ENCODE data around the gene VWA7.
A peak's percentile ranks its signal among the peaks of the same experiment; 100 is the strongest.
"Not testable (repeated sequence)": the region's sequence is repeated elsewhere in the genome, so short reads cannot be mapped to it uniquely, and the experiment has no call there.

VWA7 gene

DNA sequence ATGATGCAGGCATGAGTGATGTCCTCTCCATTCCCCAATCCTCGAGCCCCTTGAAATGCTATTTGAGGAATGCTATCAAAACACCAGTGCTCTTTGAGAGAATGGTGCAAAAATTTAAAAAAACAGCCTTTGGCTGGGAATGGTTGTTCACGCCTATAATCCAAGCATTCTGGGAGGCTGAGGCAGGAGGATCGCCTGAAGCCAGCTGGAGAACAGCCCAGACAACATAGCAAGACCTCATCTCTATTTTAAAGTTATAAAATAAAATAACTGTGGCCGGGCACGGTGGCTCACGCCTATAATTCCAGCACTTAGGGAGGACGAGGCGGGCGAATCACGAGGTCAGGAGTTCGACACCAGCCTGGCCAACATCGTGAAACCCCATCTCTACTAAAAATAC lies 22.7 kb upstream of the VWA7 start:
- no peak for DNase-seq

DNA sequence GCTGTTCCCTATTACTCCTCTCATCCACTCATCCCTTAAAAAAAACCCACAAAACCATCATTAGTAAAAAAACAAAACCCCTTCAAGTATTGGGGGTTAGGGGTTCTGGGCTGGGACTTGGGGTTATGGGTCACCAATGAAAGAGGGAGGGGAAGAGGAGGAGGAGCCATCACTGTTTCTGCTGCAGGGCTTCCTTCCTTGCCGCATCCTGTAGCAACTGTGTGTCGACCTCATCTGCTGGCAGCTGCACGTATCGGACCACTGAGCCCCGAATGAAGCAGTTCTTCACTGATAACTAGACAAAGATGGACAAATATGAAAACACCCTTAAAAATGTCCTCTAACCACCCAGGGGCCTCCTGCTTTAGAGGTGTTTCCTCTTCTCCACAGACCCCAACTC lies 20.5 kb upstream of the VWA7 start:
- DNase-seq, result no peak

GRCh38 chr6:31796993-31797385 lies 19.9 kb upstream of the VWA7 start:
- DNase-seq, result no peak

DNA sequence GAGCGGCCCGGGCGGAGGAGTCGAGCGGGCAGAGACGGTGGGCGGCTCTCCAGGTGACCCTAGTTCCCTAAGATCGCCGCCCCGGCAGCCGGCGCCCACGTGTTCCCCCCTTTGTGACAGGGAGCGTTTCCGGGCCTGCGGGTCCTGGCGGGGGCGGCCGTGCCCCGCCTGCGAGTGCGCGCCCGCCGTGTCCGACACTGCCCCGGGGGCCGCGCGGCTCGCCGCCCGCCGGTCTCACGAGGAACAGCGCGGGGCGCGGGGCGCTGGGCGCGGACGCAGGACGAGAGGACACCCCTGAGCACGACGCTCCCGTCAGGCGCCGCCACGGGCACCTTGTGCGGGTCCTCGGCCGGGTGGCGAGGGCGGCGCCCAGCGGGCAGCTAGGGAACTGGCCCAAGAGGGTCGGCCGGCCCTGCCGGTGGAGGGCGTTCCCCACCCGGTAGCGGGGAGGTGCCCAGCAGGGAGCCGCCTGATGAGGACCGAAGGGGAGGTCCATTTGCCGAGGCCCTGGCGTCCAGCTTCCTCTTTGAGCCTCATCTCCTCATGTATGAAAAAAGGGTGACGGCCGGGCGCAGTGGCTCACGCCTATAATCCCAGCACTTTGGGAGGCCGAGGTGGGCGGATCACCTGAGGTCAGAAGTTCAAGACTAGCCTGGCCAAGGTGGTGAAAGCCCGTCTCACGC lies 18.6 kb upstream of the VWA7 start, which contains the start of gene VARS1:
VARS1 (minus strand) TSS at position 137 of the 683 bp plus-strand sequence. CDS start 535 bp downstream, outside the sequence.
- DNase-seq, result peak; percentile 81 to 83

GRCh38 chr6:31794866-31795615 lies 17.9 kb upstream of the VWA7 start:
- no peak for DNase-seq

DNA sequence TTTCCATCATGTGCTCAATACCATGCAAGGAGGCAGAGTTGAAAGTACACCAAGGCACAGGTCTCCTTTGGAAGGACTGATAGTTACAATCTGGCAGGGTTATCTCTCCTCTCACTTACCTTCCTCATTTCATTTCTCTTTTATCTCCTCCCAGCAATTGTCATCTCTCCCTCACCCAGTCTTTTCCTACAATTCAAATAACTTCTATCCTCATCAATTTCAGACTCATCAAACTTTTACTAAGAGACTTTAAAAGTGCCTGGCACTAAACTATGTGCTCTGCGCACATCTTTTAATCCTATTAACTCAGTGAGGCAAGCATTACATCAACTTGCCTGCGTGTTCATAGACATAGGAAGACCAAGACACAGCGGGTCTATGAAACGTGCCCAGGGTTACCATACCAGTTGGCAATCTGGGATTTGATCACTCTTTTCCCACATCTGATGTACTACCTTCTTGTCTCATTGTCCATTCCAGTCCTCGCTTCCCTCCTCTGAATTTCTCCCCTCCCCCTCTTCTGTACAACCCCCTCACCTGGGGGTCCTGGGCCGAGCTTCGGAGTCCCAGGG lies 17.3 kb upstream of the VWA7 start:
- no peak for DNase-seq

DNA sequence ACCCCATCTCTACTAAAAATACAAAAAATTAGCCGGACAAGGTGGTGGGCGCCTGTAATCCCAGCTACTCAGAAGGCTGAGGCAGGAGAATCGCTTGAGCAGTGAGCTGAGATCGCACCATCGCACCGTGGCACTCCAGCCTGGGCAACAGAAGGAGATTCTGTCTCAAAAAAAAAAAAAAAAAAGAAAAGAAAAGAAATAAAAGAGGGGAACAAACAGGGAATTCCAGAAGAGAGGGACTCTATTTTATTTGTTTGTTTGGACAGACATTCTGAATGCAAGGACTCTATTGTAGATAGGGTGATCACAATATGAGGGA lies 16.8 kb upstream of the VWA7 start:
- not testable (repeated sequence) for DNase-seq

GRCh38 chr6:31792761-31793171 lies 15.6 kb upstream of the VWA7 start:
- no peak for DNase-seq

DNA sequence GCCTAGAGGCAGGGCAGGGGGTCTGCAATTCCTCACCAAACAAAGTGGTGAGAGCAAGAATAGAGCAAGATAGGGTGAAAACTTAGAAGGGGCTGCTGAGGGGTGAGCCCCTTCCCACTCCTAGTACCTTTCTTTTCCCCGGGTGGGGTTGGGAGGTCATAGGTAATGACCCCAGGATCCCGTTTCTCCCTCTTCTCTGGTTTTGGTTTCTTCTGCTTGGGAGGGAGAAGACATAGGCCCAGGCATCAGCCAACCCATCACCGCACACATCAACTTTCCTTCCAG lies 14.9 kb upstream of the VWA7 start:
- no peak for DNase-seq

DNA sequence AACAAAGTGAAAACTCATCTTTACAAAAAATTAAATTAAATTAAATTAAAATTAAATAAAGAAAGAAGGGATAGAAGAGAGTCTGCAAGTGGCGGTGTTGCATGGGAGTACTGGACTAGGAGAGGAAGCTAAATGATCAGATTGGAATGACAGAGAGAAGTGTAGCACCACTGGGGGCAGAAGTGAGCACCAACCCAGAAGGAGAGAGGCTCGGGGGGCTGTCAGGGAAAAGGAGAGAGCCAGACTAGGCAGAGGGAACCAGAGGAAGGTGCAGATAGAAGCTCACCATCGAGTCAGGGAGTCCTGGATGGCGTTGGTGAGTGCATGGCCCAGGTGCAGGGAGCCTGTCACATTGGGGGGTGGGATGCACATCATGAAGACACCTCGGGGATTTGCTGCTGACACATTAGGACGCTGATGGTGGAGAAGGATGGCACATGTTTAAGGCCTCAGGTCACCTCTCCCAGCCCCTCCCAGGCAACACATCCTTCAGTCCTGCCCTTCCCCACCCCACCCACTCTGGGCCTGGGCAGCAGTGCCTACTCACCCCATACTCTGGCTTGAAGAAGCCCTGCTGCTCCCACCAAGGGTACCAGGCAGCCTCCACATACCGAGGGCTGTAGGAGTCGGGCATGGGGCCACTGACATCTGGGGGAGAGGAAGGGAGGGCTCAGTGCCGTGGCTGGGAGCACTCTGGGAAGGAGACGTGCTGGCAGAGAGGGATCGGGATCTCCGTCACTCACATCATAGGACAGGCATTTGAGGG lies 14.4 kb upstream of the VWA7 start:
- peak; percentile 43 to 54 for DNase-seq

DNA sequence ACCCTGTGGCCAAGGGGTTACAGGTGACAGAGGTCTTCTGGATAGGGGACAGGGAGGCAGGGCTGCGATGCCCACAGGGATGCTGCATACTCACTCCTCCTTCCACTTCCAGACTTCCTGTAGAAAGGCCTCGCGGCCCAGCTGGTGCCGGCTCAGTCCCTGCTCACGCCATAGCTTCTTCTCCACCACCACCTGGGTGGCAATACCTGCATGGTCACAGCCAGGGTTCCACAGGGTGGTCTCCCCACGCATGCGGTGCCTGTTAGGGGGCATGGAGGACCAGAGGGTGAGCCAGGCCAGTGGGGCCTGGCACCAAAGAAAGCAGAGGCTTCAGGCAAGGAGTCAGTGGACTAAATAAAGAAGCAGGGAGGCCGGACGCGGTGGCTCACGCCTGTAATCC lies 8.3 kb upstream of the VWA7 start:
- DNase-seq, result no peak

- DNase-seq, result no peak
Observed at GRCh38 chr6:31784098-31784925, 7.2 kb upstream of the VWA7 start.

DNA sequence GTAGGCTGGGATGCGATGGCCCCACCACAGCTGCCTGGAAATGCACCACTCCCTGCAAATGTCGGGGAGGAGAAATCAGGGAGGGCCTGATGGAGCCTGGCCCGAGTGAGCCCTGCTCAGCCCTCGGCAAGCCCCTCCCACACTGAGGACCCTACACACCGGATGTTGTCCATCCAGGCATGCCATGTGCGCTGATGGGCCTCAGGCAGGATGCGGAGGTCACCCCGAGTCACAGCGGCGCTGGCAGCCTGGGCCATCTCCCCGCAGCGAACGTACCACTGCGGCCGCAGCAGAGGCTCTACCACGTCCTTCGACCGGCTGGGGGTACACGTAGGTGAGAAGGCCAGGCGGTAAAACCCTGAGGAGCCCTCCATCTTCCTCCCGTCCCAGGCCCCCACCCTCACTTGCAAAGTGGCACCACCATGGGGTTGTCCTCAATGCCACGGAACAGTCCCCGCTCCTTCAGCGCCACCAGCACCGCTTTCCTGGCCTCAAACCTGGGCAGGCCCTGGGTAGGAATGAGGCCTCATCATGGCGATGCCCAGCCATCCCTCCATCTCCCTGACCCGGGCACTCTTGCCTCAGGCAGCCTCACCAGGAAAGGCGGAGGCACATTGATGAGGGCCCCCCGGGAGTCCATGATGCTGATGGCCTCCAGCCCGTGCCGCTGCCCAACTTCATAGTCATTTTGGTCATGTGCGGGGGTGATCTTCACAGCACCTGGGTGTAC lies 5.2 kb upstream of the VWA7 start:
- no peak for DNase-seq

GRCh38 chr6:31781244-31782125 lies 4.4 kb upstream of the VWA7 start:
- no peak for DNase-seq

DNA sequence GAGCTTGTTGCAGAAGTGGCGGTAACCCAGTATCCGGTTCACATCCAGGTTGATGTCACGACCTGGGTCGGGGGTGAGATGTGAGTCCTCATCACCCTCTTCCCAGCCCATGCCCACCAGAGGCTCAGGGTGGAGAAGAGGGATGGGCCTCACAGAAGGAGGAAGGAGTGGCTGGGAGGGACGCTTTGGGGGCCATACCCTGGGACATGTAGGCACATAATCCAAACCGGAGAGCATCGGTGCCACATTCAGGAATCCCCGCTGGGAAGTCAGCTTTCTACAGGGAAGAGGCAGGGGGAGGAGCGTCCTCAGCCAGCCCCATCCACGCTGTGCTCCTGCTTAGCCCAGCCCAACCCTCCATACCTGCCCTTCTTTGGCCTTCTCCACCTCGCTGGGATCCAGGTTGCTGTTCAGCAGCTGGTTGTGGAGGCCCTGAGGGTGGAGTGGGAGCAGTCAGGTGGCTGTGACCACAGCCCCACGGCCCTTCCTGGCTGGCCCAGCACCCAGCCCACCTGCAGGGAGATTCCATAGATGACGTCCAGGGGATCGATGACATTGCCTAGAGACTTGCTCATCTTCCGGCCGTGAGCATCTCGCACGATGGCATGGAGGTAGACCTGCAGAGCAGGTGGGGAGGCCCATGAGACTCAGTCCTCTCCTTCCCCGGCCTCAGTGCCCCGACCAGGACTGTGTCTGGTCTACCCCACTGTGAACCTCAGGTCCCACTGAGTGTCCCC lies 3.5 kb upstream of the VWA7 start:
- no peak for DNase-seq

DNA sequence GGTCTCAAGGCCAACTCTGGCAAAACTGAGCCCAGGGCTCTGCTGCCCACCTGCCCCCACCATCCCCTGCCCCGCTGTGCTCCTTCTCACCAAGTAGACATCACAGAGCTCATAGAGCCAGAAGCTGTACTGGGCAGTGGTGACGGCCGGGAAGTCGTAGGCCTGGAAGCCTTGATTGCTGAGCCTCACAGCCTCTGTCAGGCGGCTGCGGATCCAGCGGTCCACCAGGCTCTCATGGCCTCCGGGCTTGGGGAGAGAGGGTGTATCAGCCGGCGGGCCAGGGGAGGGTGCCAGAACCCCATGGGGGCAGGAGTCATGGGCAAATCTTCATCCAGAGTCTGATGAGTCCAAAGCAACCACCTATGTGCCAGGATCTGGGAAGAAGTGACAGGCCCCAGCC lies 2.8 kb upstream of the VWA7 start:
- no peak for DNase-seq

GRCh38 chr6:31778999-31779885 lies 2.1 kb upstream of the VWA7 start:
- no peak for DNase-seq

- no peak for DNase-seq
Observed at GRCh38 chr6:31778193-31778592, 1.1 kb upstream of the VWA7 start.

DNA sequence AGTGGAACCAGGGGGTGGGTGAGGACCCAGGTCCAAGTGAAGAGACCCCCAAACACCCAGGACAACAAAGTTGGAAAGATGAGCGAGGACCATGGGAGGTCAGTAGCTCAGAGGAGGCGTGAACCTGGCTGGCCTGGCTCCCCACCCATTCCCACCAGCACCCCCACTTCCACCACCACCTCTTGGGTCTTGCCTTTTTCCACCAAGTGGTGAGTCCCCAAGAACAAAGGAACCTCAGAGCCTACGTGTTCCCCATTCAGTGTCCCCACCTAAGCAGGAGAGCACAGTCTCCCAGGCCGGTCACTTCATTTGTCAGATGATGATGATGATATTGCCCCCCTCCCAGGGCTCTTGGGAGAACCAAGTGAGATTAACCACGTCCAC lies 531 bp upstream of the VWA7 start:
- DNase-seq, result no peak
